HCT116 (cell line): ENCODE results near the gene DUSP16. TPM values are rescaled to one million over a fixed set of nuclear protein-coding genes. Genes with fewer than 3 reads are reported as not detected.

ENCODE experiments used
- ATAC-seq: fragments of 200-7000 bp; cut with Tn5 transposase; 2 replicates; pipeline ENCODE4 v1.9.1; 2020; ENCODE audit warnings: mild to moderate bottlenecking, moderate library complexity
- BruUV-seq: library from RNA; stranded (reverse); fragments of 400-500 nt; replicated peaks from 2 replicates; lab custom pipeline; 2021; lab: Mats Ljungman, UMichigan
- CTCF ChIA-PET: fragments of 300-600 bp; sonication (Branson Sonifier 250); formaldehyde crosslinking; loops from one replicate; lab custom pipeline; 2021; ENCODE audit warnings: antibody characterized with exemption; lab: Charles Lee
- POLR2A ChIA-PET: fragments of 300-600, 350-600 bp; sonication (Branson Sonifier 250); formaldehyde crosslinking; loops from one replicate; lab custom pipeline; 2021; ENCODE audit warnings: antibody characterized with exemption; lab: Charles Lee
- RAD21 ChIA-PET, 2 experiments: fragments of 300-600 bp; sonication (Branson Sonifier 250); formaldehyde crosslinking; loops; one replicate each; lab custom pipeline; 2023; ENCODE audit warnings: low total read pairs in 2 of 2; ENCODE audit not compliant: uncharacterized antibody in 2 of 2, unreplicated experiment in 2 of 2, low non-redundant PET in 1 of 2; lab: Charles Lee
- DNase-seq: peaks from one replicate; pipeline ENCODE4 v3.0.0-alpha.2; 2010; ENCODE audit warnings: low read depth, low spot score
- H2AFZ ChIP-seq: fragments of 200-600 bp; shearing (Covaris generic), sonication (generic); 2 replicates; pipeline ENCODE4 v1.6.1; 2017; ENCODE audit warnings: low read depth, mixed run types, mixed read lengths, antibody characterized with exemption, low read length; ENCODE audit not compliant: poor library complexity, severe bottlenecking
- H3K27ac ChIP-seq: 2 replicates; pipeline ENCODE4 v1.5.1; 2012; ENCODE audit warnings: low read depth, low read length
- H3K27me3 ChIP-seq: fragments of 200-600 bp; sonication (generic); 2 replicates; pipeline ENCODE4 v1.6.1; 2016; ENCODE audit warnings: mixed run types, low read length, mixed read lengths; ENCODE audit not compliant: insufficient read depth
- H3K36me3 ChIP-seq, 2 experiments: fragments of 200-500 bp in 1 of 2; fragments of 200-600 bp in 1 of 2; sonication (Bioruptor generic) in 1 of 2; sonication (generic) in 1 of 2; 2 replicates each; pipeline versions ENCODE4 v1.5.1 to v1.6.1; 2014 to 2016; ENCODE audit warnings: low read length in 2 of 2, inconsistent platforms in 1 of 2, mixed read lengths in 1 of 2, mixed run types in 1 of 2; ENCODE audit not compliant: insufficient read depth in 2 of 2, control insufficient read depth in 1 of 2
- H3K4me1 ChIP-seq, 2 experiments: fragments of 200-600 bp in 1 of 2; sonication (generic) in 1 of 2; 2 replicates each; pipeline versions ENCODE4 v1.5.1 to v1.6.1; 2012 to 2017; ENCODE audit warnings: low read length in 2 of 2, inconsistent platforms in 1 of 2, mild to moderate bottlenecking in 1 of 2, mixed read lengths in 1 of 2, mixed run types in 1 of 2, moderate library complexity in 1 of 2; ENCODE audit not compliant: insufficient read depth in 2 of 2, control insufficient read depth in 1 of 2
- H3K4me2 ChIP-seq: fragments of 200-600 bp; sonication (generic); 2 replicates; pipeline ENCODE4 v1.6.1; 2017; ENCODE audit warnings: mixed run types, low read length, mixed read lengths
- H3K4me3 ChIP-seq, 2 experiments: fragments of 200-600 bp in 1 of 2; sonication (generic) in 1 of 2; replicated peaks in 1 of 2; 2 replicates each; pipeline ENCODE4 v1.5.1; 2011 to 2016; ENCODE audit warnings: low read length in 2 of 2, control low read depth in 1 of 2, low read depth in 1 of 2, mild to moderate bottlenecking in 1 of 2, mixed read lengths in 1 of 2, mixed run types in 1 of 2
- H3K79me2 ChIP-seq: fragments of 200-600 bp; sonication (generic); 2 replicates; pipeline ENCODE4 v1.6.1; 2017; ENCODE audit warnings: mild to moderate bottlenecking, mixed run types, low read length, moderate library complexity, mixed read lengths; ENCODE audit not compliant: insufficient read depth
- H3K9ac ChIP-seq: fragments of 200-600 bp; sonication (generic); 2 replicates; pipeline ENCODE4 v1.6.1; 2016; ENCODE audit warnings: low read length, mixed read lengths
- H3K9me2 ChIP-seq: fragments of 200-600 bp; sonication (generic), shearing (Covaris generic); 2 replicates; pipeline ENCODE4 v1.6.1; 2017; ENCODE audit warnings: mixed run types, mild to moderate bottlenecking, moderate library complexity; ENCODE audit not compliant: insufficient read depth
- H3K9me3 ChIP-seq, 2 experiments: fragments of 200-500 bp in 1 of 2; fragments of 200-600 bp in 1 of 2; sonication (Bioruptor generic) in 1 of 2; sonication (generic) in 1 of 2; 2 replicates each; pipeline ENCODE4 v1.6.1; 2014 to 2017; ENCODE audit warnings: low read length in 2 of 2, mixed read lengths in 2 of 2, inconsistent platforms in 1 of 2, low read depth in 1 of 2, mild to moderate bottlenecking in 1 of 2, mixed run types in 1 of 2, moderate library complexity in 1 of 2; ENCODE audit not compliant: control insufficient read depth in 1 of 2, insufficient read depth in 1 of 2
- H4K20me1 ChIP-seq: fragments of 200-600 bp; sonication (generic), shearing (Covaris generic); 2 replicates; pipeline ENCODE4 v1.6.1; 2017; ENCODE audit warnings: mixed run types, mild to moderate bottlenecking, moderate library complexity; ENCODE audit not compliant: insufficient read depth
- ATF3 ChIP-seq: IDR thresholded peaks from 2 replicates; pipeline ENCODE4 v1.6.1; 2012
- CBX3 ChIP-seq: IDR thresholded peaks from 2 replicates; pipeline ENCODE4 v1.6.1; 2012; ENCODE audit warnings: low read depth
- CEBPB ChIP-seq: IDR thresholded peaks from 2 replicates; pipeline ENCODE4 v1.6.1; 2012; ENCODE audit warnings: low read depth
- CTCF ChIP-seq, 3 experiments: fragments of 200-600 bp in 1 of 3; sonication (generic) in 1 of 3; IDR thresholded peaks in 2 of 3; conservative IDR thresholded peaks in 1 of 3; 2 replicates each; pipeline ENCODE4 v1.5.1; 2012 to 2017; ENCODE audit warnings: low read depth in 2 of 3, low read length in 2 of 3, antibody characterized with exemption in 1 of 3, borderline replicate concordance in 1 of 3, control low read depth in 1 of 3, mild to moderate bottlenecking in 1 of 3, mixed read lengths in 1 of 3, mixed run types in 1 of 3, moderate library complexity in 1 of 3; ENCODE audit not compliant: insufficient read depth in 1 of 3
- EGR1 ChIP-seq: IDR thresholded peaks from 2 replicates; pipeline ENCODE4 v1.6.1; 2012; ENCODE audit warnings: low read depth
- ELF1 ChIP-seq: IDR thresholded peaks from 2 replicates; pipeline ENCODE4 v1.6.1; 2012; ENCODE audit warnings: low read depth, borderline replicate concordance
- EZH2 ChIP-seq: fragments of 200-600 bp; sonication (generic); IDR thresholded peaks from 2 replicates; pipeline ENCODE4 v1.6.1; 2017; ENCODE audit warnings: antibody characterized with exemption, mixed run types
- EZH2phosphoT487 ChIP-seq: fragments of 200-600 bp; IDR thresholded peaks from 2 replicates; pipeline ENCODE4 v1.6.1; 2018; ENCODE audit warnings: antibody characterized with exemption, borderline replicate concordance
- MAX ChIP-seq: IDR thresholded peaks from 2 replicates; pipeline ENCODE4 v1.6.1; 2012
- POLR2A ChIP-seq: IDR thresholded peaks from 2 replicates; pipeline ENCODE4 v1.7.0; 2011; ENCODE audit warnings: borderline replicate concordance; ENCODE audit not compliant: insufficient read depth, insufficient read length; ENCODE audit errors: extremely low read depth
- REST ChIP-seq: IDR thresholded peaks from 2 replicates; pipeline ENCODE4 v1.6.1; 2012; ENCODE audit warnings: low read depth
- SIN3A ChIP-seq: IDR thresholded peaks from 2 replicates; pipeline ENCODE4 v1.6.1; 2012; ENCODE audit warnings: low read depth
- SP1 ChIP-seq: IDR thresholded peaks from 2 replicates; pipeline ENCODE4 v1.6.1; 2012; ENCODE audit warnings: low read depth
- SRF ChIP-seq: IDR thresholded peaks from 2 replicates; pipeline ENCODE4 v1.6.1; 2012; ENCODE audit warnings: low read depth
- YY1 ChIP-seq: IDR thresholded peaks from 2 replicates; pipeline ENCODE4 v1.6.1; 2011; ENCODE audit warnings: low read length, low read depth, moderate library complexity, mild to moderate bottlenecking; ENCODE audit not compliant: insufficient replicate concordance; ENCODE audit errors: extremely low read depth
- ZBTB33 ChIP-seq: IDR thresholded peaks from 2 replicates; pipeline ENCODE4 v1.6.1; 2011; ENCODE audit warnings: mild to moderate bottlenecking, low read length, moderate library complexity; ENCODE audit not compliant: insufficient replicate concordance; ENCODE audit errors: extremely low read depth
- ZFX ChIP-seq: fragments of 450-650 bp; IDR thresholded peaks from 2 replicates; pipeline ENCODE4 v1.6.1; 2017
- ZNF274 ChIP-seq: fragments of 200-500 bp; sonication (Bioruptor generic); IDR thresholded peaks from 2 replicates; pipeline ENCODE4 v1.6.1; 2014; ENCODE audit warnings: mild to moderate bottlenecking, low read depth, low read length, inconsistent platforms
- intact Hi-C: fragments of 100-400 bp; cut with micrococcal nuclease; formaldehyde crosslinking; loops from 2 replicates; pipeline ENCODE4 v1.10.0; 2022
- total RNA-seq: library from RNA; stranded (reverse); gene quantifications from one replicate; pipeline ENCODE4 v1.2.1, GENCODE V29; 2021; ENCODE audit not compliant: unreplicated experiment

The DUSP16 gene
- total RNA-seq, 1 experiment from 2014 or later = 13.4 TPM

GRCh38 chr12:12454315-12454714 is 108.3 kb downstream of the DUSP16 start:
- intact Hi-C loops = no loop called here
- Histone ChIP-seq H3K4me1 (no peaks in the 10 kb centered on the region), H3K9me3 (no peaks in the 10 kb centered on the region), H3K9ac (no peak overlapping the region), H2AFZ (no peak overlapping the region), H3K27ac (no peak overlapping the region), H4K20me1 (no peaks in the 10 kb centered on the region), H3K4me3 (no peak overlapping the region), H3K36me3 (no peaks in the 10 kb centered on the region), H3K27me3 (no peaks in the 10 kb centered on the region), H3K4me2 (no peak overlapping the region), H3K9me2 (no peaks in the 10 kb centered on the region; the same call in 1 of the 2 replicates), H3K79me2 (no peaks in the 10 kb centered on the region)
- TF ChIP-seq EZH2phosphoT487 (no peak), CTCF (IDR thresholded peaks at IDR 0.05 in 2 of 3, conservative IDR thresholded peaks at IDR 0.05 in 1 of 3; ENCODE audit: borderline replicate concordance in 1 of 3, insufficient read depth in 1 of 3, low read depth in 2 of 3, low read length in 2 of 3) (no peak), ELF1 (no peak), EGR1 (no peak), MAX (no peak), SP1 (no peak), SIN3A (no peak), ATF3 (no peak), REST (no peak), POLR2A (no peak), CEBPB (no peak), EZH2 (no peak), YY1 (no peak), ZNF274 (no peak), CBX3 (no peak), SRF (no peak), ZBTB33 (no peak), ZFX (no peak)
- ATAC-seq = no peak
- BruUV-seq = no TSS peak
- POLR2A ChIA-PET = no interaction called here
- DNase-seq = no peak
- RAD21 ChIA-PET = no interaction called here
- CTCF ChIA-PET = no interaction called here
